SK-N-SH (cell line): ENCODE data around the gene WBP2. TPM values are rescaled to one million over a fixed set of nuclear protein-coding genes. Genes with fewer than 3 reads are reported as not detected.

Experiments used
- CTCF ChIA-PET: fragments of 300-600, 350-600 bp; formaldehyde crosslinking; extraction: SDS; loops from one replicate; lab custom pipeline; 2021; lab: Yijun Ruan, JAX
- POLR2A ChIA-PET: fragments of 350-600 bp; sonication (Branson Sonifier 250); formaldehyde crosslinking; extraction: SDS; loops from one replicate; lab custom pipeline; 2020; ENCODE audit warnings: antibody characterized with exemption, inconsistent platforms; lab: Yijun Ruan, JAX
- DNase-seq: peaks from one replicate; pipeline ENCODE4 v3.0.0; 2012
- H2AFZ ChIP-seq: fragments of 200-600 bp; sonication (generic); 2 replicates; pipeline ENCODE4 v1.8.1; 2016; ENCODE audit warnings: antibody characterized with exemption, mild to moderate bottlenecking, low read depth
- H3F3A ChIP-seq: fragments of 200-600 bp; sonication (generic); replicated peaks from 2 replicates; pipeline ENCODE3; 2016; ENCODE audit warnings: antibody characterized with exemption, mild to moderate bottlenecking; ENCODE audit not compliant: insufficient read depth
- H3K27ac ChIP-seq, 2 experiments: fragments of 200-500 bp in 1 of 2; fragments of 200-600 bp in 1 of 2; sonication (Bioruptor generic) in 1 of 2; sonication (generic), shearing (Covaris generic) in 1 of 2; 2 replicates each; pipeline versions ENCODE4 v1.5.1 to v1.6.1; 2014 to 2016; ENCODE audit warnings: low read depth in 2 of 2, inconsistent platforms in 1 of 2, low read length in 1 of 2, mild to moderate bottlenecking in 1 of 2, mixed read lengths in 1 of 2
- H3K27me3 ChIP-seq: fragments of 200-600 bp; sonication (generic), shearing (Covaris generic); 2 replicates; pipeline ENCODE4 v1.6.1; 2016; ENCODE audit warnings: mixed run types; ENCODE audit not compliant: insufficient read depth
- H3K36me3 ChIP-seq, 2 experiments: fragments of 200-500 bp in 1 of 2; fragments of 200-600 bp in 1 of 2; sonication (Bioruptor generic) in 1 of 2; sonication (generic) in 1 of 2; replicated peaks in 1 of 2; 2 replicates each; pipeline versions ENCODE3 to v1.5.1; 2014 to 2016; ENCODE audit warnings: low read length in 1 of 2, mild to moderate bottlenecking in 1 of 2; ENCODE audit not compliant: insufficient read depth in 2 of 2, control insufficient read depth in 1 of 2
- H3K4me1 ChIP-seq, 2 experiments: fragments of 200-500 bp in 1 of 2; fragments of 200-600 bp in 1 of 2; sonication (Bioruptor generic) in 1 of 2; sonication (generic), shearing (Covaris generic) in 1 of 2; 2 replicates each; pipeline versions ENCODE4 v1.5.1 to v1.6.1; 2014 to 2016; ENCODE audit warnings: low read depth in 1 of 2, low read length in 1 of 2, mixed run types in 1 of 2; ENCODE audit not compliant: insufficient read depth in 2 of 2, control insufficient read depth in 1 of 2
- H3K4me2 ChIP-seq: fragments of 200-600 bp; sonication (generic), shearing (Covaris generic); 2 replicates; pipeline ENCODE4 v1.6.1; 2017; ENCODE audit warnings: mixed run types
- H3K4me3 ChIP-seq, 2 experiments: fragments of 200-500 bp in 1 of 2; fragments of 200-600 bp in 1 of 2; sonication (Bioruptor generic) in 1 of 2; sonication (generic), shearing (Covaris generic) in 1 of 2; 2 replicates each; pipeline versions ENCODE4 v1.5.1 to v1.8.1; 2014 to 2016; ENCODE audit warnings: low read depth in 2 of 2, inconsistent platforms in 1 of 2, low read length in 1 of 2, mild to moderate bottlenecking in 1 of 2, mixed read lengths in 1 of 2, moderate library complexity in 1 of 2
- H3K79me2 ChIP-seq: fragments of 200-600 bp; sonication (generic); 2 replicates; pipeline ENCODE4 v1.8.1; 2017; ENCODE audit warnings: mild to moderate bottlenecking; ENCODE audit not compliant: insufficient read depth
- H3K9ac ChIP-seq: fragments of 200-600 bp; sonication (generic); 2 replicates; pipeline ENCODE4 v1.6.1; 2017; ENCODE audit warnings: mixed run types
- H3K9me2 ChIP-seq: fragments of 200-600 bp; sonication (generic); 2 replicates; pipeline ENCODE4 v1.6.1; 2017; ENCODE audit warnings: mixed run types
- H3K9me3 ChIP-seq: fragments of 200-600 bp; sonication (generic); 2 replicates; pipeline ENCODE4 v1.6.1; 2017; ENCODE audit warnings: mixed run types, mild to moderate bottlenecking, moderate library complexity
- H4K20me1 ChIP-seq: fragments of 200-600 bp; sonication (generic); 2 replicates; pipeline ENCODE4 v1.6.1; 2017; ENCODE audit warnings: mild to moderate bottlenecking, mixed run types; ENCODE audit not compliant: insufficient read depth
- CTCF ChIP-seq: fragments of 200-600 bp; sonication (generic); IDR thresholded peaks from 2 replicates; pipeline ENCODE4 v1.6.1; 2017; ENCODE audit warnings: antibody characterized with exemption, mild to moderate bottlenecking, moderate library complexity
- EP300 ChIP-seq, 2 experiments: IDR thresholded peaks; 2 replicates each; pipeline versions ENCODE4 v1.4.0 to v1.6.1; 2012; ENCODE audit warnings: borderline replicate concordance in 1 of 2, low read depth in 1 of 2, low read length in 1 of 2
- EZH2phosphoT487 ChIP-seq: fragments of 200-600 bp; sonication (generic); IDR thresholded peaks from 2 replicates; pipeline ENCODE4 v1.6.1; 2017; ENCODE audit warnings: low read depth, mixed run types, mild to moderate bottlenecking, antibody characterized with exemption, moderate library complexity, borderline replicate concordance
- FOSL2 ChIP-seq: IDR thresholded peaks from 2 replicates; pipeline ENCODE4 v1.4.0; 2012; ENCODE audit warnings: low read depth, mild to moderate bottlenecking, moderate library complexity, borderline replicate concordance
- FOXM1 ChIP-seq: IDR thresholded peaks from 2 replicates; pipeline ENCODE4 v1.4.0; 2012; ENCODE audit warnings: low read depth, mild to moderate bottlenecking
- GATA2 ChIP-seq: sonication (generic); formaldehyde crosslinking; IDR thresholded peaks from 2 replicates; pipeline ENCODE4 v1.5.0; 2020; ENCODE audit warnings: mild to moderate bottlenecking, missing genetic modification reagents
- MAX ChIP-seq: IDR thresholded peaks from 2 replicates; pipeline ENCODE4 v1.4.0; 2012; ENCODE audit warnings: low read depth
- MXI1 ChIP-seq: IDR thresholded peaks from 2 replicates; pipeline ENCODE4 v1.6.1; 2012; ENCODE audit warnings: mild to moderate bottlenecking, low read depth, low read length, improper control_type of control experiment
- NFIC ChIP-seq: IDR thresholded peaks from 2 replicates; pipeline ENCODE4 v1.4.0; 2012; ENCODE audit warnings: borderline replicate concordance
- NRF1 ChIP-seq: IDR thresholded peaks from 2 replicates; pipeline ENCODE4 v1.6.1; 2012; ENCODE audit warnings: low read depth, mild to moderate bottlenecking, low read length
- PBX3 ChIP-seq: IDR thresholded peaks from 2 replicates; pipeline ENCODE4; 2012
- RCOR1 ChIP-seq: fragments of 150-350 bp; IDR thresholded peaks from 2 replicates; pipeline ENCODE4 v1.6.1; 2017; ENCODE audit warnings: antibody characterized with exemption, low read length
- REST ChIP-seq: IDR thresholded peaks from 2 replicates; pipeline ENCODE4 v1.6.1; 2012; ENCODE audit warnings: mild to moderate bottlenecking, low read depth, low read length, moderate library complexity
- RFX5 ChIP-seq: IDR thresholded peaks from 2 replicates; pipeline ENCODE4 v1.6.1; 2012; ENCODE audit warnings: mild to moderate bottlenecking, improper control_type of control experiment, low read length
- TEAD4 ChIP-seq: IDR thresholded peaks from 2 replicates; pipeline ENCODE4 v1.4.0; 2012; ENCODE audit warnings: mild to moderate bottlenecking, borderline replicate concordance; ENCODE audit not compliant: insufficient read depth
- YY1 ChIP-seq: IDR thresholded peaks from 2 replicates; pipeline ENCODE4 v1.4.0; 2012; ENCODE audit warnings: low read depth, mild to moderate bottlenecking
- WGBS: methylation state at CpG from one replicate; pipeline ENCODE4 v1.1.6; 2017; ENCODE audit warnings: low lambda C conversion rate; 5-methylcytosine and 5-hydroxymethylcytosine counted together
- polyA plus RNA-seq, 3 experiments: library from polyadenylated mRNA; depleted of rRNA; stranded (reverse); fragments of >200 nt; gene quantifications; 2 replicates each; pipeline ENCODE4 v1.2.3, GENCODE V29; 2012

WBP2 gene
- polyA plus RNA-seq, 1 of the 3 experiments (the other 2 are of a cell fraction), result 55.8 TPM

GRCh38 chr17:75815399-75815798 lies 39.7 kb downstream of the WBP2 start:
- no peak overlapping the region for H2AFZ ChIP-seq
- peaks cover 3 to 10% of the 10 kb centered on the region in 2 experiments; a peak in 3 of 4 replicates for H3K4me1 ChIP-seq
- no peaks in the 10 kb centered on the region for H4K20me1 ChIP-seq
- H3K9me2 ChIP-seq, result no peaks in the 10 kb centered on the region
- H3K79me2 ChIP-seq, result no peaks in the 10 kb centered on the region
- DNase-seq, result no peak
- POLR2A ChIA-PET, result interaction anchor here (1.0 to 1.2 kb wide), 2 partner anchors 35 to 40 kb away, joined by 3 read pairs; no protein-coding TSS in a partner anchor
- CTCF ChIA-PET, result interaction anchor here (0.7 to 7.6 kb wide), 9 partner anchors 13 to 62 kb away, joined by 3 to 90 read pairs (median 5); partner anchors contain the start of gene UNC13D
- H3K9ac ChIP-seq, result peak overlapping the region; percentile 61
- peak overlapping the region; percentile 29 to 63; a peak in 3 of 4 replicates for H3K27ac ChIP-seq
- H3F3A ChIP-seq, result peaks cover 9% of the 10 kb centered on the region
- no peak overlapping the region for H3K4me2 ChIP-seq
- TF ChIP-seq CTCF (no peak), GATA2 (CRISPR knock-in tag) (no peak), RFX5 (no peak), EZH2phosphoT487 (no peak), FOSL2 (no peak), NFIC (no peak), MXI1 (no peak), REST (no peak), FOXM1 (no peak), TEAD4 (no peak), NRF1 (no peak), YY1 (no peak), PBX3 (no peak), RCOR1 (no peak), EP300 (IDR thresholded peaks at IDR 0.05; ENCODE audit: borderline replicate concordance in 1 of 2, low read depth in 1 of 2, low read length in 1 of 2) (no peak), MAX (no peak)
- TF ChIP-seq, all 33 proteins: peak for 0
- Histone ChIP-seq H3K4me3 (no peak overlapping the region), H3K27me3 (no peaks in the 10 kb centered on the region), H3K9me3 (no peaks in the 10 kb centered on the region), H3K36me3 (peaks cover 20 to 64% of the 10 kb centered on the region in 2 experiments)
- 98% methylated on average over 3 of the region's 3 CpGs for WGBS
